Stimulated activated CD4-positive, alpha-beta T cell treated with anti-CD3 and anti-CD28 coated beads, Interleukin-1b, Interleukin-23, amount 100 ng/mL, for 48 hours (primary cell): ENCODE data around the gene RNF135.
"Not testable (repeated sequence)": the region's sequence is repeated elsewhere in the genome, so short reads cannot be mapped to it uniquely, and the experiment has no call there.

ENCODE experiments used
- DNase-seq: peaks from one replicate; pipeline ENCODE4 v3.0.0-alpha.2; 2020

RNF135 gene, protein sequence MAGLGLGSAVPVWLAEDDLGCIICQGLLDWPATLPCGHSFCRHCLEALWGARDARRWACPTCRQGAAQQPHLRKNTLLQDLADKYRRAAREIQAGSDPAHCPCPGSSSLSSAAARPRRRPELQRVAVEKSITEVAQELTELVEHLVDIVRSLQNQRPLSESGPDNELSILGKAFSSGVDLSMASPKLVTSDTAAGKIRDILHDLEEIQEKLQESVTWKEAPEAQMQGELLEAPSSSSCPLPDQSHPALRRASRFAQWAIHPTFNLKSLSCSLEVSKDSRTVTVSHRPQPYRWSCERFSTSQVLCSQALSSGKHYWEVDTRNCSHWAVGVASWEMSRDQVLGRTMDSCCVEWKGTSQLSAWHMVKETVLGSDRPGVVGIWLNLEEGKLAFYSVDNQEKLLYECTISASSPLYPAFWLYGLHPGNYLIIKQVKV

DNA sequence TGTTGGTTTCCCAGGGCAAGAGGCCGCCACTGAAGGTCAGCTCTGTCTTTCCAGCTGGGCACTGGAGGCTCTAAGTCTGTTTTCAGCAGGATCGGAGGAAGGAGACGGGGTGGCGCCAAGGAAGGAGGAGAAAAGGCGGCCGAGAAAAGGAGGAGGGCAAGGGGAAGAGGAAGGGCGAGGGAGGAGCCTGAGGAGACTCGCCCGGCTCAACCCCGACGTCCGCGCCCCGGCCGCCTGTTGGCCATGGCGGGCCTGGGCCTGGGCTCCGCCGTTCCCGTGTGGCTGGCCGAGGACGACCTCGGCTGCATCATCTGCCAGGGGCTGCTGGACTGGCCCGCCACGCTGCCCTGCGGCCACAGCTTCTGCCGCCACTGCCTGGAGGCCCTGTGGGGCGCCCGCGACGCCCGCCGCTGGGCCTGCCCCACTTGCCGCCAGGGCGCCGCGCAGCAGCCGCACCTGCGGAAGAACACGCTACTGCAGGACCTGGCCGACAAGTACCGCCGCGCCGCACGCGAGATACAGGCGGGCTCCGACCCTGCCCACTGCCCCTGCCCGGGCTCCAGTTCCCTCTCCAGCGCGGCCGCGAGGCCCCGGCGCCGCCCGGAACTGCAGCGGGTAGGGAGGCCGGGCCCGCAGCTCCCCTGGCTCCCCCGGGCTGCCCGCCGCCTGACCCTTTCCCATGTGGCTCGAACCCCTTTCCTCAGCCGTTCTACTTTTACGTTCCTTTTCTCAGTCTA is at the start of gene RNF135:
Gene RNF135, plus strand, starts transcription at position 209 of the 737 bp plus-strand sequence. Its CDS starts 35 bp downstream, at position 244.
- peak; percentile 63 for DNase-seq

DNA sequence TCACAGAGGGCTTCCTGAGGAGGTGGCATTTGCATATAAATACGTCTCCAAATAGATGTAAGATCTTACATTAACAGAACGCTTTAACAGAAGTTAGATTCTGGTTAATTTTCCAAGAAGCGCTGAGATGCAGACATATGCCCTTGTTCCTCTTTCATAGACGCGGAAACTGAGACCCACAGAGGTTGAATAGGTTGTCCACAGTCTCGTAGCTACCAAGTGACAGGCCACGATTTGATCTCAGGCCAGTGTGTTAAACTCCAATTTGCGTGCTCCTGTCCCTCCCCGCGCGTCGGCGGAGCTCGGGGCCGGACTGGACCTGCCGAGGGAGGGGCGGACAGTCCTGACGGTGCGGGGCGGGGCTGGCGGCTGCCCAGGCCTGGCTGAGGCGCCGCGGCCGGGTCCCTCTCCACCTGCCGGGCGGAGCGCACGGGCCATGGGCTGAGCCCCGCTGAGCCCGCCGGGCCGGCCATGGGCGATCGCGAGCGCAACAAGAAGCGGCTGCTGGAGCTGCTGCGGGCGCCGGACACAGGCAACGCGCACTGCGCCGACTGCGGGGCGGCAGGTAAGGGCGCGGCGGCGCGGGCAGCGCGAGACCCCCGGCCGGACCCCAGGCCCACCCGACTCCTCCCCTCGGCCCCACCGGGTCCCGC is 49.2 kb upstream of the RNF135 start, which contains the start of gene ADAP2:
Gene ADAP2, plus strand, starts transcription at position 402 of the 653 bp plus-strand sequence. Its CDS starts 70 bp downstream, at position 472.
- no peak for DNase-seq

DNA sequence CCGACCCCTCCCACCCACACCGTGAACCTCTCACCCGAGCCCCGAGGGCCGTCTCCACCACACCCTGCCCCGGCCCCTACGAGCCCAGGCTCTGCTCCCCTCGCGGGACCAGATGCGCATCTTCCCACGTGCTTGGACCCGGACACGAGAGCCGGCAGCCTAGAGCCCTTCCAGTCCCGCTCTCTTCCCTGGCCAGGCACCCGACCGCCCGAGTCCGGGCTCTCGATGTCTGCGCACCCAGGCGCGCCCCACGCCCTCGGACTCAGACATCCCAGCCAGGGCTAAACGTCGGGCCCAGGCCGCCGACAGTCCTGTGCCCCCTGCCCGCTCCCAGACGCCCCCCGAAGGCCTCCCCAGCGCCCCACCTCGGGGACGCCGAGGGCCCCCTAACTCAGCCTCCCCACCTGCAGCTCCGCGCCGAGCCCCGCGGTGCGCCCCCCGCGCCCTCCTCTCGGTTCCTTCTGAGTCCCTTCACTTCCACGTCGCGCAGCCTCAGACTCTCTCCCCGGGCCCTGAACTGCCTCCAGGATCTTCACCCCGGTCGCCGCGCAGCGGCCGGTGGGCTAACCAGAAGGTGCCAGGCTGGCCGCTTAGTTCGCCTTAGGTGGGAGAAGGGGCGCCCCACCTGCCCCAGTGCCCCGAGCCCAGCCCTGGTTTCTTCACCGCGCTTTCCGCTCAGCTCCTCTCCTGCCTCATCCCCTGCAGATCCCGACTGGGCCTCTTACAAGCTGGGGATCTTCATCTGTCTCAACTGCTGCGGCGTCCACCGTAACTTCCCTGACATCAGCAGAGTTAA is 48.4 kb upstream of the RNF135 start:
- DNase-seq, result no peak

DNA sequence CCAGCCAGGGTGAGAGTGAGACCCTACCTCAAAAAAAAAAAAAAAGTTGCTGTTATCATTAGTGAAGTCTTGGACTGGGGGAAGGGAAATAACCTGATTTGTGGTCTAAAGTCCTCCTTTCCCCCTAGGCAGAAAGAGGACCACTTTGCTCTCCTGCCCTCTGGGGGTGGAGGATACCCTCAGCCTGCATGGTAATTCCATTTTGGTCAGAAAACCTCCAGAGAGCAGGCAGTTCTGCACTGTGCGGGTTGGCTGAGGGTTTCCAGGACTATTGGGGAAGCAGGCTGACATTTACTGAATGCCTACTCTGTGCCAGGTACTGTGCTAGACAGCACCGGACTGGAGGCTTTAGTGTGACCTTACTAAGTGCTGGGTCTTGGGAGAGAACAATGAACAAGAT is 46.5 kb upstream of the RNF135 start:
- DNase-seq, result no peak

DNA sequence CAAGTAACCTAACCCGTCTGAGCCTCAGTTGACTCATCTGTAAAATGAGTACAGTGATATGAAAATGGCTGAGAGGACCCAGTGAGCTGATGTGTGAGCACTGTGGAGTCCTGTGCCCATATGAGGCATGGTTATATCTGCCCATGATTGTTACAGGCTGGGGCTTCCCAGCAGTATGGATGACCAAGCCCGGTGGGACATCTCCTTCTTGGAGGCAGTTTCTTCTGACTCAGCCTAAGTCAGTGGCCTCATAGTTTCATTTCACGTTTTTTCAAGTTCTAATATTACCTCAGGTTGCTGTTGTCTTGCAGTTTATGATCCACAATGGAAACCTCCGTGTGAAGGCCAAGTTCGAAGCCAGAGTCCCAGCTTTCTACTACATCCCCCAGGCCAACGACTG is 44.3 kb upstream of the RNF135 start:
- DNase-seq, result no peak

DNA sequence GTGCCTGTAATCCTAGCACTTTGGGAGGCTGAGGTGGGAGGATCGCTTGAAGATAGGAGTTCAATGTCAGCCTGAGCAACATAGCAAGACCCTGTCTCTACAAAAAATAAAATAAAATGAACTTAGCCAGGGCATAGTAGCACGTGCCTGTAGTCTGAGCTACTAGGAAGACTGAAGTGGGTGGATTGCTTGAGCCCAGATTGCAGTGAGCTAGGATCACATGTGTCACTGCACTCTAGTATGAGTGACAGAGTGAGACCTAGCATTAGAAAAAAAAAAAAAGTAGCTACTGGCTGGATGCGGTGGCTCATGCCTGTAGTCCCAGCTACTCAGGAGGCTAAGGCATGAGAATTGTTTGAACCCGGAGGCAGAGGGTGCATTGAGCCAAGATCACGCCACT is 43.1 kb upstream of the RNF135 start:
- DNase-seq, result no peak

DNA sequence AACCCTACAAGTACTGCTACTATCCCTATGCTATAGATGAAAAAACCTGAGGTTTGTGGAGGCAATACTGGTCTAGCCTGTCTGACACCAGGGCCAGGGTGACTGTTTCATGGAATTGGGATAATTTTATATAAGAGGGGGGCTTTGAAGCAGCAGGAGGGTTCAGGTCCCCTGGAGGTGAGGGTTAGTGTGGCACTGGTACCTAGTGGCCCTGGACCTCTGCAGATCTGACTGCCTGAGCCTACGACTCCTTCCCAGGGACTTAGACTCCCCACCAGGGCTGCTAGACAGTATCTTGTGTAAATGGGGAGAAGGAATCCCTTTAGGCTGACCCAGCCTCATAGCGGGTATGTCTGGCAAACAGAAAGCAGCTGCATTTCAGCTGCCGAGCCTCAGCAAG is 42.3 kb upstream of the RNF135 start:
- DNase-seq, result no peak

DNA sequence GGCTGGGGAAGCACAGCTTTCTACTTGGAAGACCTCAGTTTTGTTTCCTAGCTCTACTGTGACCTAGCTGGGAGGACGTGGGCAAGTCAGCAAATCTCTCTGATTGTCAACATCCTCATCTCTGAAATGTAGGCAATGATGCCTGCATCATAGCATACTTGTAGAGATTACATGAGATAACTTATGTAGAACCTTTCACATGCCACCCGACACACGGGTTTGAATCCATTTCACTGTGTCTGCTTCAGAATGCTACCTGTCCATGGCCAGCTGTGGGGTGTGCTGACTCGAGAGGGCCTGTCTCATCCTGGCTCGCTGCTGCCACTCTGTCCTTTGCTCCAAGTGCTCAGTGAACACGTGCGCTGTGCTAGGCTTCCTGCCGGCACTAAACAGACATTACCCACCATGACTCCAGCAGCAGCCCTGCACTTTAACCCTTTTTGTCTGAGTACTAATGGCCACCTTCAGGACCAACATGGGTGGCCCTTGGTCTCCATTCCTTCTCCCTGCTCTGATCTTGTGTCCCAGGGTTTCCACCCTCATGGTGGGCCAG is 41.7 kb upstream of the RNF135 start:
- no peak for DNase-seq

DNA sequence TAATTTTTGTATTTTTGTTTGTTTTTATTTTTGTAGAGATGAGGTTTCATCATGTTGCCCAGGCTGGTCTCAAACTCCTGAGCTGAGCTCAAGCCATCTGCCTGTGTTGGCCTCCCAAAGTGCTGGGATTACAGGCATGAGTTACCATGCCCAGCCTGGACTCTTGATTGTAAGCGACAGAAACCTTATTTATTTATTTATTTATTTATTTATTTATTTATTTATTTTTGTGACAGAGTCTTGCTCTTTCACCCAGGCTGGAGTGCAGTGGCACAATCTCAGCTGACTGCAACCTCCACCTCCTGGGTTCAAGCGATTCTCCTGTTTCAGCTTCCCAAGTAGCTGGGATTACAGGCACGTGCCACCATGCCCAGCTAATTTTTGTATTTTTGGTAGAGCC is 41.0 kb upstream of the RNF135 start:
- DNase-seq, result not testable (repeated sequence)

DNA sequence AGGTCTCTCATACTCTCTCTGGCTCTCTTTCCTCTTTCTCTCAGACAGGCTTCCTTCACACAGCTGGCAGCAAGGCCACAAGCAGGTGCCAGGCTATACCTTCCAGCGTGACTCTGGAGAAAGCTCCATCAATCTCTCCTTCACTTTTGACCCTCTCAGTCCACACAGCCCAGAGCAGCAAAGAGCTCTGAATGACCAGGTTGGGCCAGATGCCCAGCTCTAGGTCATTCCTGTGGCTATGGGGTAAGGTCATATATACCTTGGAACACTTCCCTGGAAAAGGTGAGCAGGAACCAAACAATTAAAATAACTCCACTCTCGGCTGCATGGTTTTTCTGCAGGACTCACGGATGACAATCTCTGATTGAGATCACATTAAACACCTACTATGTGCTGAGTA is 40.3 kb upstream of the RNF135 start:
- no peak for DNase-seq

DNA sequence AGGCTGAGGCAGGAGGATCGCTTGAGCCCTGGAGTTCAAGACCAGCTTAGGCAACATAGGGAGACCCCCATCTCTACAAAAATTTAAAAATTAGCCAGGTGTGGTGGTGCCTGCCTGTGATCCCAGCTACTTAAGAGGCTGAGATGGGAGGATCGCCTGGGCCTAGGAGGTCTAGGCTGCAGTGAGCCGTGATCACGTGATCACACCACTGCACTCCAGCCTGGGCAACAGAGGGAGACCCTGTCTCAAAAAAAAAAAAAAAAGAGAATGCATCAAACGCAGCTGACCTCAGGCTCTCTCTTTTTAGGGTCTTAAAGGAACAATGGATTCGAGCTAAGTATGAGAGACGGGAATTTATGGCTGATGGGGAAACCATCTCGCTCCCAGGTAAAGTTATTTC is 39.3 kb upstream of the RNF135 start:
- not testable (repeated sequence) for DNase-seq

DNA sequence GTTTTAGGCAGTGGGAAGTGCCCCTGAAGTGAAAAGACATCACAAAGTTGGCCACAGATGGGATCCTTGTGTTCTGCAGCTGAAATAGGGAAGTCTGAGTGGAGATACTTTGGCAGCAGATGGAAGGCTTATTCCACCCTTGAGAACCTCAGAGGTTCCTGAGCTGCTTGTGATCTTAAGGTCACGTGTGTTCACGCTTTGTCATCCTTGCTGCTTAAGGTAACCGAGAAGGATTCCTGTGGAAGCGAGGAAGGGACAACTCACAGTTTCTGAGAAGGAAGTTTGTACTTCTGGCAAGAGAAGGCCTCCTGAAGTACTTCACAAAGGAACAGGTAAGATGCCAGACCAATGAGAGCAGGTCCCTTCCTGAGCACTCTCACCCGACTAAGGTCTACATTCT is 36.9 kb upstream of the RNF135 start:
- no peak for DNase-seq

DNA sequence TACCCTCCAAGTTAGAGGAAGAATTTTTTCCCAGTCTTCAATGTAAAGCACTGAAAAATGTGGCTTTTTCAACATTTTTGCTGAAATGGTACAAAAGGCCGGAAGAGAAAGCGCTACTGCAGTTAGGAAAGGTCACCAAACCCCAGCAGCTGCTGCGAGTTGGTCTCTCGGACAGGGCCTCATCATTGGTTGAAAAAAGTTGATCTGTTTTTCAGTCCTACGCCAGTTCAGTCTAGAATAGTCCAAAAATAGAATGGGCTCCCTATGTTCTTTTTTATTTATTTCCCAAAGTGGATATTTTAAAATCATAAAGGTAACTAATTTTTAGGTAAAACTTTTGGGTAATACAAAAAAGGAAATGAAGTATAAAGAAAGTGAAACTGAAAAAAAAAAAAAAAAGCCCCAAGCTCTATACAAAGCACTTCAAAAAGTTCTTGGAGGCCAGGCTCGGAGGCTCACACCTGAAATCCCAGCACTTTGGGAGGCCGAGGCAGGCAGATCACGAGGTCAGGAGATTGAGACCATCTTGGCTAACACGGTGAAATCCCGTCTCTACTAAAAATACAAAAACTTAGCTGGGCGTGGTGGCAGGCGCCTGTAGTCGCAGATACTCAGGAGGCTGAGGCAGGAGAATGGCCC is 31.7 kb upstream of the RNF135 start:
- no peak for DNase-seq

DNA sequence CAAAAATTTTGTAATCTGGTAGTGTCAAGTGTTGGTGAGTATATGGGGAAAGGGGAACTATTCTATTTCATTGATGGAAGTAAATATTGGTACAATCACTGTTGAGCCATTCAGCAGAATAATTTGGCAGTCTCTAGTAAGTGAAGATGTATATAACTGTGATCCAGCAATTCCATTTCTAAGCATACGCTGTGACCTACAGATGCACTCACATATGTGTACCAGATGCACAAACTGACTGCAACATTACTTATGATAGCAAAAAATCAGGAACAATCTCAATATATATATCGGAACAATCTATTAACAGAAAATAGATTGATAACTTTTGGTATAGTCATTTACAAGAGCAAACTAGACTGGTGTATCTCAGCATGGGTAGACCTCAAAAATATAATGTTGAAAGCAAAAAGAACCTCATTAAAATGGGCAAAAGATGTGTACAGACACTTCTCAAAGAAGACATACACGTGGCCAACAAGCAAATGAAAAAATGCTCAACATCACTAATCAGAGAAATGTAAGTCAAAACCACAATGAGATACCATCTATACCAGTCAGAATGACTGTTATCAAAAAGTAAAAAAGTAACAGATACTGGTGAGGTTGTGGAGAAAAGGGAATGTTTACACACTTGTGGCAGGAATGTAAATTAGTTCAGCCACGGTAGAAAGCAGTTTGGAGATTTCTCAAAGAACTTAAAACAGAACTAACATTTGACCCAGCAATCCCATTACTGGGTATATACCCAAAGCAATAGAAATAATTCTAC is 28.3 kb upstream of the RNF135 start:
- DNase-seq, result no peak

DNA sequence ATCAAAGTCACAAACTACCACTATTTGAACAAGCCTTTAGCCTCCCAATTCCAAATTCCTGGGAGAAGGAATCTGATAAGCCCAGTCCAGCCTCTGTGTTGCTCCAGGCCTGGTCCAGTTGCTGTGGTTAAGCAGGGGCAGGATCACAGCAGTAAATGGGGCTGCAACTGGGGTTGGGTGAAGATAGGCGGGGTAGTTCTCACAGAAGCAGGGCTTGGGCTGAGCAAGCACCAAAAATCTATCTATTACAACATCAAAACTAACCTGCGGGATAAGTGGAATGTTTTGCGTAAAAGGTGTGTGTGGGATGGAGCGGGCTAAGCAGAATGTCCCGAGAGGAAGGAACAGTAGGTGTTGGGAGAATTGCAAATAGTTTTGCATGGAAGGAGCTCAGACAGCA is 23.0 kb upstream of the RNF135 start:
- no peak for DNase-seq

DNA sequence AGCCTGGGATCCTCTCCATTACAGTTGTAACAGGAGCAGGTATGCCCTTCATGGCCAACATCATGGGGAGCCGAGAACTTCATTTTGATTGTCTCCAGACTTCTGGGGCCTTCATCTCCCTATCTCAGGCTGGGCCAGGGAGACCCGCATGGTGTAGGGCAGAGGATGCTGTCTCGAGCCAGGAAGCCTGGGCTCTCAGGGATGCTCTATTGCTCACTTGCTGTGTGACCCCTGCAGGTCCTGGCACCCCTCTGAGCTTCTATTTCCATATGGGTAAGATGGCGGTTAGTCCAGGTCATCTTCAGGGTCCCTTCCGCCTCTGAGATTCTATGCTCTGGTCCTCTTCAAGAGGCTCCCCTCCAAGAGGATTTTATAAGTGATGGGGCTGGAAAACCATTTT is 20.6 kb upstream of the RNF135 start:
- DNase-seq, result no peak

DNA sequence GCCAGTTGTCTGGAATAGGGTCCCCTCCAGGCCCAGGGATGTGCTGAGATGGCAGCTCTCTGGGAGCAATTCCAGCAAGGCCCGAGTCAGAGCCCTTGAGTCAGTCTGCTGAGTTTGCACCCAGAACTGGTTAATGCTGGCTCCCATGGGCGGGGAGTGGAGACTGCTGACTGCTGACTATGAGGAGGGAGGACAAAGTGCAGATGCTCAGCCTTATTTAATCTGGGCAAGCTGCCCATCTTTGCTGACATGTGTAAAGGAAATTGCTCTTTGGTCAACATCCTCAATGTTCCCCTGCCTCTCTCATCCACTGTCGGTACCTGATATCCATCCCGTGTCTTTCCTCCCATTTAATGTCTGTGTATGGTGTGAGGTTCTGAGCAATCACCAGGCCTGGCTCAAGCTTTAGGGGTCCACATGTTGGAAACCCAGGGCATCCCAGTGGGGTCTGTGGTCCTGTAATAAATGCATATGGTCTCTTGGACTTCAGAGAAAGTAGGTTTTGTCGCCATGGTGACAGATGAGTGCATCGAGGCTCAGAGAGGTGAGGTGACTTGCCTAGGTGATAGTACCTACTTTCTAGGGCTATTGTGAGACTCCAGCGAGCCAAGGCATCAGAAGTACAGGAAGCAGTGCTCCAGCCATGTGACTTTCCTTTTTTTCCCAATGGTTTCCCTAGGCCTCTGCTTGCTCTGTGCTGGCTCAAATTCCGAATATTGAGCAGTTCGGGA is 20.0 kb upstream of the RNF135 start:
- no peak for DNase-seq

DNA sequence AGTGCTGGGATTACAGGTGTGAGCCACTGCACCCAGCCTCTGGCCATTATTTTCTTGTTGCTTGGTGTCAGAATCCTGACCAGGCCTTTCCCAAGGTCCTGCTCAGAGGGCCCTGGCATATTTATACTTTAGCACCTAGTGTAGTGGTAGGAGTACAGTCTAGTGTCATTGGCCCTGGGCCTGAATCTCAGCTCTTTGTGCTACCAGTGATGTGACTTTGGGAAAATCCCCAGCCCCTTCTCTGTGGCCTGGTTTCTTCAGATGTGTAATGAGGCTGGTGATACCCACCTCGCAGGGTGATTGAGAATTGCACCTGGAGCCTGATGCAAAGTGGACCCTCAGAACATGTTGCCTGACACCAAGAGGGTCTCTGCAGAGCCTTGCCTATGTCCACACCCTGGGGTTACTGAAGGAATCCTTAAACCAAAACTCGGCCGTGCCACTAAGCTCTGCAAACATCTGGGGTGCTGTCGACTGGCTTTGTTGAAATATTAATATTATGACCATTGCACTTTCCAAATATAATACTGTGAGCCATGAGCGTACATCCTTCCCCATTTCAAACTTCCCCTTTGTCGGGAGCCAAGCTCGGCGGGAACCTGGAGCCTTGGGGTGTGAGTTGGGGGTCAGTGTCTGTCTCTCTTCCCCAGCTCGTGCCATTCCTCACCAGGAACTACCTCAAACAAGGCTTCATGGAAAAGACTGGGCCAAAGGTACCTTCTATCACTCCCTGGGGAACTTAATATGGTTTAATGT is 18.0 kb upstream of the RNF135 start:
- no peak for DNase-seq

DNA sequence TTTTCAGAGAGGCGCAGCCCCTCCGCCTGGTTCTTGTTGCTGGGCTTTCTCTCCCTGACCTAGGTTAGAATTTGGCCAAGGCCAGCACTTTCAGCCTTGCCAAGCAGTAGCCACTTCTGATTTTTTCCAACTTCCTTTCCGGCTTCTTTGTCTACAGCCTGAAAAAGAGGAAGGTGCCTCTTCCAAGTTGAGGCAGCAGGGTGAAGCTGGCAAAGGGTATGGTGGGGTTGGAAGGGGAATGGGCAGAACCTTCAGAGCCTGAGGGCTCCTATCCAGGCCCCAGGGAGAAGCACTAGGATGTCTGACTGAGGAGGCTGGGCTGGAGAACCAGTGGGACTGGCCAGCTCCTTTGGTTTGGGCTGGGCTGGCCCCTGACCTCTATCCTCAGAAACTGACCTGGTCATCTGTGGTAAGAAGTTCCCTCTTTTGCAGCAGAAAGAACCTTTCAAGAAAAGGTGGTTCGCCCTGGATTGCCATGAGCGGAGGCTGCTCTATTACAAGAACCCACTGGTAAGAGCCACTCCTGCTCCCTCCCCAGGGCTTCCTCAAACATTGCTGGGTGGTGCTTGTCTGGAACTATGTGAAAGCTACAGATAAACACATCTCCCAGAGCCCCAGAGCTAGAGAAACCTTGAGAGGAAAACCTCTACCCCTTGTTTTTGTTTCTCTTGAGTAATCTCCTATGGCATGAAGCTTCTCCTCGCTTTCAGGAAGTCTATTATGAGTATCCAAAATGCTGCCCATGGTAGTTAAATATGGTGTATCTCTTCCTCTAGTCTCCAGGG is 16.6 kb upstream of the RNF135 start:
- no peak for DNase-seq
